ENCODE results near the gene MACF1.

Gene MACF1

DNA sequence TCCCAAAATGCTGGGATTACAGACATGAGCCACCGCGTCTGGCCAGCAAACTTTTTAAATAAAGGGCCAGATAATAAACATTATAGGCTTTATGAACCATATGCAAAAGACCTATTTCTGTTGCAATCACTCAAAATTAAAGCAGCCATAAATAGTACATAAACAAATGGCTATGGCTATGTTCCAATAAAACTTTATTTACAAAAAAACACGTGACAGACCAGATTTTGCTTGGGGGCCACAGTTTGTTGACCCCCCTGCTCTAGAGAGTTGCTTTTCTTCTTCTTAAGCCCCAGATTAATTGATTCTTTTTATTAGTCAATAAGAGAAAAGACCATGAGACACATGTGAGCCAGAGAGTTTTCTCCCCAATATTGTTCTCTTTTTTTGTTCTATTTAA is 138.3 kb downstream of the MACF1 start:
- Histone ChIP-seq H3K4me1 (ENCODE audit: low read length) (no peaks in the 10 kb centered on the region), H4K20me1 (ENCODE audit: insufficient read depth, low read length) (no peaks in the 10 kb centered on the region), H3K9ac (ENCODE audit: low read length) (no peak overlapping the region), H3K9me2 (replicated peaks; ENCODE audit: insufficient read depth, low read length) (no peaks in the 10 kb centered on the region), H3K27me3 (replicated peaks; ENCODE audit: insufficient read depth, low read length) (no peaks in the 10 kb centered on the region), H3K9me3 (replicated peaks; ENCODE audit: insufficient read depth, low read length) (no peaks in the 10 kb centered on the region), H3F3A (ENCODE audit: insufficient read depth, low read length) (no peaks in the 10 kb centered on the region), H3K27ac (ENCODE audit: low read length) (no peak overlapping the region), H2AFZ (ENCODE audit: low read length) (no peak overlapping the region), H3K4me3 (ENCODE audit: low read length) (no peak overlapping the region), H3K79me2 (ENCODE audit: low read length) (no peaks in the 10 kb centered on the region), H3K4me2 (ENCODE audit: low read depth, low read length) (no peak overlapping the region), H3K36me3 (replicated peaks; ENCODE audit: insufficient read depth, low read length) (peaks cover 3% of the 10 kb centered on the region; the same call in 1 of the 2 replicates)
- TF ChIP-seq EZH2phosphoT487 (IDR thresholded peaks at IDR 0.05; ENCODE audit: low read length) (no peak), EZH2 (optimal IDR thresholded peaks at IDR 0.05; ENCODE audit: low read depth, low read length) (no peak), CTCF (IDR thresholded peaks at IDR 0.05; ENCODE audit: low read length) (no peak)
- no peak for DNase-seq

GRCh38 chr1:39344394-39345154 is 140.1 kb downstream of the MACF1 start:
- Histone ChIP-seq H3K9ac (ENCODE audit: low read length) (no peak overlapping the region), H3K4me3 (ENCODE audit: low read length) (no peak overlapping the region), H3K9me2 (replicated peaks; ENCODE audit: insufficient read depth, low read length) (no peaks in the 10 kb centered on the region), H3K4me1 (ENCODE audit: low read length) (no peaks in the 10 kb centered on the region), H3K79me2 (ENCODE audit: low read length) (no peaks in the 10 kb centered on the region), H4K20me1 (ENCODE audit: insufficient read depth, low read length) (no peaks in the 10 kb centered on the region), H3K4me2 (ENCODE audit: low read depth, low read length) (no peak overlapping the region), H3K27me3 (replicated peaks; ENCODE audit: insufficient read depth, low read length) (no peaks in the 10 kb centered on the region), H3F3A (ENCODE audit: insufficient read depth, low read length) (no peaks in the 10 kb centered on the region), H3K27ac (ENCODE audit: low read length) (no peak overlapping the region), H3K36me3 (replicated peaks; ENCODE audit: insufficient read depth, low read length) (peaks cover 3% of the 10 kb centered on the region; the same call in 1 of the 2 replicates), H2AFZ (ENCODE audit: low read length) (no peak overlapping the region), H3K9me3 (replicated peaks; ENCODE audit: insufficient read depth, low read length) (no peaks in the 10 kb centered on the region)
- DNase-seq: no peak
- TF ChIP-seq CTCF (IDR thresholded peaks at IDR 0.05; ENCODE audit: low read length): no peak
- TF ChIP-seq EZH2 (optimal IDR thresholded peaks at IDR 0.05; ENCODE audit: low read depth, low read length): no peak
- no peak for TF ChIP-seq EZH2phosphoT487 (IDR thresholded peaks at IDR 0.05; ENCODE audit: low read length)

DNA sequence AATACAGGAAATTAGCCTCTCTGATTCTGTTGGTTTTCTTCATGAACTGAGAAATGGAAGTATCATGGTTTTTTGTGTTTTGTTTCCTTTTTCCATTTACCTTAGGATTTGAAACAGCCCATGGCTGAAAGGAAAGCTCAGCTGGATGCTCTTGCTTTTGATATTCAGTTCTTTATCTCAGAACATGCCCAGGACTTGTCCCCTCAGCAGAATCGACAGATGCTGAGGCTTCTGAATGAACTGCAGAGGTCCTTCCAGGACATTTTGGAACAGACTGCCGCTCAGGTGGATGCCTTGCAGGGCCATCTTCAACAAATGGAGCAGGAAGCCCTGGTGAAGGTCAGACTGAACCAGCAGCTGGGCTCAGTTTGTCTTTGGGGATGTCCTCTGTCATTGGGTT is 142.4 kb downstream of the MACF1 start:
- H3K4me2 ChIP-seq (ENCODE audit: low read depth, low read length): no peak overlapping the region
- TF ChIP-seq CTCF (IDR thresholded peaks at IDR 0.05; ENCODE audit: low read length): no peak
- no peak for TF ChIP-seq EZH2phosphoT487 (IDR thresholded peaks at IDR 0.05; ENCODE audit: low read length)
- TF ChIP-seq EZH2 (optimal IDR thresholded peaks at IDR 0.05; ENCODE audit: low read depth, low read length): no peak
- no peak for DNase-seq
- H3K27ac ChIP-seq (ENCODE audit: low read length): no peak overlapping the region
- H2AFZ ChIP-seq (ENCODE audit: low read length): no peak overlapping the region
- no peaks in the 10 kb centered on the region for H4K20me1 ChIP-seq (ENCODE audit: insufficient read depth, low read length)
- no peaks in the 10 kb centered on the region for H3F3A ChIP-seq (ENCODE audit: insufficient read depth, low read length)
- no peaks in the 10 kb centered on the region for H3K79me2 ChIP-seq (ENCODE audit: low read length)
- no peaks in the 10 kb centered on the region for H3K9me3 ChIP-seq (replicated peaks; ENCODE audit: insufficient read depth, low read length)
- H3K4me1 ChIP-seq (ENCODE audit: low read length): no peaks in the 10 kb centered on the region
- no peaks in the 10 kb centered on the region for H3K9me2 ChIP-seq (replicated peaks; ENCODE audit: insufficient read depth, low read length)
- no peak overlapping the region for H3K4me3 ChIP-seq (ENCODE audit: low read length)
- no peak overlapping the region for H3K9ac ChIP-seq (ENCODE audit: low read length)
- no peaks in the 10 kb centered on the region for H3K27me3 ChIP-seq (replicated peaks; ENCODE audit: insufficient read depth, low read length)
- H3K36me3 ChIP-seq (replicated peaks; ENCODE audit: insufficient read depth, low read length): peaks cover under 1% of the 10 kb centered on the region; the same call in 1 of the 2 replicates
